ENCODE data around the gene SIDT1. TPM values are rescaled to one million over a fixed set of nuclear protein-coding genes. Genes with fewer than 3 reads are reported as not detected.

The SIDT1 gene
- polyA plus RNA-seq, 6 donors from 2014 or later = 34.9 to 116 (median 54.8) TPM

Other genes starting within 250 kb of the SIDT1 start
- gene CFAP44, start 91.1 kb upstream of the SIDT1 start, polyA plus RNA-seq (ENCODE audit: low read depth in 6 of 6) = 1 to 10 TPM in 2 of 6 donors, under 1 TPM in 3, not detected in 1; 0.25 to 3.7 (median 0.56) TPM
- gene SPICE1, start 17.4 kb upstream of the SIDT1 start, polyA plus RNA-seq (ENCODE audit: low read depth in 6 of 6) = 1 to 10 TPM; 3.3 to 7.4 (median 6.1) TPM
- gene USF3, start 164.1 kb downstream of the SIDT1 start, polyA plus RNA-seq (ENCODE audit: low read depth in 6 of 6) = 10 to 100 TPM in 5 of 6 donors, 1 to 10 TPM in 1; 9.3 to 19.3 (median 12.7) TPM
- 100 to 1,000 TPM in 1 of 6 donors, 10 to 100 TPM in 5; 65.5 to 103 (median 87.5) TPM for gene NAA50, start 213.7 kb downstream of the SIDT1 start, polyA plus RNA-seq (ENCODE audit: low read depth in 6 of 6)
- 10 to 100 TPM; 42.2 to 55.1 (median 52.2) TPM for gene ATP6V1A, start 214.5 kb downstream of the SIDT1 start, polyA plus RNA-seq (ENCODE audit: low read depth in 6 of 6)